ENCODE measurements around the gene PDS5A. TPM values are rescaled to one million over a fixed set of nuclear protein-coding genes. Genes with fewer than 3 reads are reported as not detected.

PDS5A gene
- total and polyA plus RNA-seq, 2 of the 13 experiments (the other 11 are each of a cell fraction or from before 2014, with no cell fraction given) = 31.8 to 57.0 TPM

DNA sequence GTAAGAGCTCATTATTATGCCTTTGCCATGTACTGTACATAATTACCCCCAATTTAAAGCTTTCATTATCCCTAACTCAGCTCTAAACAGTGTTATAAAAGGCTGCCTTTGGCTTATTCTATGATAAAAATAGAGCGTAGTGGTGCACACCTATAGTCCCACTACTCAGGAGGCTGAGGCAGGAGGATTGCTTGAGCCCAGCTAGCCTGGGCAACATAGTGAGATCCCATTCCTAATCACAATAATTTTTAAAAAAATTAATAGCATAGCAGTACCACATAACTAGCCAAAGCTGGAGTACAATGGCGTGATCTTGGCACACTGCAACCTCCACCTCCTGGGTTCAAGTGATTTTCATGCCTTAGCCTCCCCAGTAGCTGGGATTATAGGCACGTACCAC is 112.4 kb downstream of the PDS5A start:
- peaks cover 2 to 33% of the 10 kb centered on the region in 2 experiments; a peak in 3 of 5 replicates for H3K36me3 ChIP-seq (replicated peaks in 1 of 2; ENCODE audit: control insufficient read depth in 1 of 2, insufficient read depth in 2 of 2, low read length in 2 of 2)
- H3K9me3 ChIP-seq (ENCODE audit: low read length) = no peaks in the 10 kb centered on the region
- intact Hi-C loops (cut with micrococcal nuclease; ENCODE audit: unreplicated experiment) (no loop called here), in situ Hi-C loops (cut with HindIII; ENCODE audit: extremely low pct_ligation_motif_present, low pct_unique_long_range_greater_than_20kb) (no loop called here)
- no peak overlapping the region for H3K27ac ChIP-seq (ENCODE audit: extremely low read length, insufficient read depth, low read length)
- no peak for DNase-seq (ENCODE audit: low spot score)
- no peak overlapping the region for H3K9ac ChIP-seq (ENCODE audit: insufficient read depth, low read depth, low read length)
- ChIA-PET POLR2A (no interaction called here), CTCF (ENCODE audit: low intra/inter-chr PET ratio, low total read pairs) (no interaction called here)
- no peaks in the 10 kb centered on the region; the same call in 1 of the 2 replicates for H4K20me1 ChIP-seq (ENCODE audit: insufficient read depth, low read length)
- no peak for TF ChIP-seq ZBTB38 (CRISPR knock-in tag; IDR thresholded peaks at IDR 0.05)
- TF ChIP-seq ZNF333 (CRISPR knock-in tag; IDR thresholded peaks at IDR 0.05; ENCODE audit: borderline replicate concordance) = no peak
- TF ChIP-seq NFIC (IDR thresholded peaks at IDR 0.05; ENCODE audit: low read length) = no peak
- no peak for TF ChIP-seq ZBTB20 (CRISPR knock-in tag; IDR thresholded peaks at IDR 0.05; ENCODE audit: borderline replicate concordance, low read depth)
- TF ChIP-seq, protein P1, sequence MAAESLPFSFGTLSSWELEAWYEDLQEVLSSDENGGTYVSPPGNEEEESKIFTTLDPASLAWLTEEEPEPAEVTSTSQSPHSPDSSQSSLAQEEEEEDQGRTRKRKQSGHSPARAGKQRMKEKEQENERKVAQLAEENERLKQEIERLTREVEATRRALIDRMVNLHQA (CRISPR knock-in tag; IDR thresholded peaks at IDR 0.05) = no peak
- TF ChIP-seq ZNF121 (CRISPR knock-in tag; IDR thresholded peaks at IDR 0.05) = peak; percentile 74
- no peak for TF ChIP-seq ZNF598 (CRISPR knock-in tag; IDR thresholded peaks at IDR 0.05; ENCODE audit: borderline replicate concordance)
- no peak for TF ChIP-seq HOXA5 (CRISPR knock-in tag; IDR thresholded peaks at IDR 0.05)
- H2AFZ ChIP-seq (ENCODE audit: low read length) = no peak overlapping the region
- no peak for FAIRE-seq
- no peak overlapping the region for H3K4me2 ChIP-seq (ENCODE audit: low read depth, low read length)
- BruUV-seq (replicated peaks) = no TSS peak
- H3K27me3 ChIP-seq (ENCODE audit: control insufficient read depth in 1 of 2, insufficient read depth in 2 of 2, low read length in 2 of 2) = no peaks in the 10 kb centered on the region
- no peak overlapping the region for H3K4me3 ChIP-seq (replicated peaks in 1 of 3; ENCODE audit: insufficient read depth in 1 of 3, low read depth in 2 of 3, low read length in 3 of 3)
- H3K4me1 ChIP-seq (ENCODE audit: insufficient read depth, low read length) = no peaks in the 10 kb centered on the region
- no peaks in the 10 kb centered on the region for H3K79me2 ChIP-seq (ENCODE audit: insufficient read depth, low read length)
- 100% methylated on average over 3 of the region's 3 CpGs for WGBS (ENCODE audit: low lambda C conversion rate)
- ATAC-seq = no peak

DNA sequence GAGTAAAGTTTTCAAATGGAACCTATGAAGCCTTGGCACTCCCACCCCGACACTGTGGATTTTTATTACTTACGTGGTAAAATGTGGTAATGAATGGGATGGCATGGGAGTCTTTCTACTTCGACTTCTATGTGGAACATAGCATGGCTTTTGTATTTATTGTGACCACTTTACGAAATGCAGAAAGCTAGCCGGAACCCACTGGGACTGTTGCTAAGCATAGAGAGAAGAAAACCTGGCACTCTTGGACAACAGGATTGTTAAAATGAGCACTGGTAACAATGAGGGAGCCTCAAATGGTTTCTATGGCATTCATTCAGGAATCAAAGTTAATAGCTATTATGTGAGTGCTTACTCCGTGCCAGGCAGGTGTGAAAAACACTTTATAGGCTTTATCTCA is 113.3 kb downstream of the PDS5A start:
- H2AFZ ChIP-seq (ENCODE audit: low read length) = no peak overlapping the region
- no peak for ATAC-seq
- H3K27me3 ChIP-seq (ENCODE audit: control insufficient read depth in 1 of 2, insufficient read depth in 2 of 2, low read length in 2 of 2) = no peaks in the 10 kb centered on the region
- in situ Hi-C loops (cut with HindIII; ENCODE audit: extremely low pct_ligation_motif_present, low pct_unique_long_range_greater_than_20kb) (no loop called here), intact Hi-C loops (cut with micrococcal nuclease; ENCODE audit: unreplicated experiment) (no loop called here)
- no peak overlapping the region for H3K27ac ChIP-seq (ENCODE audit: extremely low read length, insufficient read depth, low read length)
- WGBS (ENCODE audit: low lambda C conversion rate) = 98% methylated on average over 6 of the region's 6 CpGs
- H3K9ac ChIP-seq (ENCODE audit: insufficient read depth, low read depth, low read length) = no peak overlapping the region
- no peak for DNase-seq (ENCODE audit: low spot score)
- no peak for FAIRE-seq
- no peaks in the 10 kb centered on the region; the same call in 1 of the 2 replicates for H4K20me1 ChIP-seq (ENCODE audit: insufficient read depth, low read length)
- H3K4me1 ChIP-seq (ENCODE audit: insufficient read depth, low read length) = no peaks in the 10 kb centered on the region
- BruUV-seq (replicated peaks) = no TSS peak
- H3K36me3 ChIP-seq (replicated peaks in 1 of 2; ENCODE audit: control insufficient read depth in 1 of 2, insufficient read depth in 2 of 2, low read length in 2 of 2) = peaks cover 7 to 41% of the 10 kb centered on the region in 2 experiments; a peak in 4 of 5 replicates
- no peaks in the 10 kb centered on the region for H3K9me3 ChIP-seq (ENCODE audit: low read length)
- no peak overlapping the region for H3K4me3 ChIP-seq (replicated peaks in 1 of 3; ENCODE audit: insufficient read depth in 1 of 3, low read depth in 2 of 3, low read length in 3 of 3)
- POLR2A ChIA-PET = no interaction called here
- H3K4me2 ChIP-seq (ENCODE audit: low read depth, low read length) = no peak overlapping the region
- CTCF ChIA-PET (ENCODE audit: low intra/inter-chr PET ratio, low total read pairs) = no interaction called here
- H3K79me2 ChIP-seq (ENCODE audit: insufficient read depth, low read length) = no peaks in the 10 kb centered on the region
- TF ChIP-seq ZNF121 (CRISPR knock-in tag; IDR thresholded peaks at IDR 0.05) (no peak), ZSCAN30 (CRISPR knock-in tag; IDR thresholded peaks at IDR 0.05) (no peak), GPN1 (CRISPR knock-in tag; IDR thresholded peaks at IDR 0.05; ENCODE audit: borderline replicate concordance) (no peak), DNMT1 (CRISPR knock-in tag; IDR thresholded peaks at IDR 0.05) (no peak), RFX1 (IDR thresholded peaks at IDR 0.05) (no peak), BRD4 (CRISPR knock-in tag; IDR thresholded peaks at IDR 0.05) (no peak), ZNF367 (CRISPR knock-in tag; IDR thresholded peaks at IDR 0.05; ENCODE audit: borderline replicate concordance) (no peak), NAIF1 (CRISPR knock-in tag; IDR thresholded peaks at IDR 0.05; ENCODE audit: borderline replicate concordance) (no peak), ZNF614 (CRISPR knock-in tag; IDR thresholded peaks at IDR 0.05; ENCODE audit: borderline replicate concordance) (no peak), CBX1 (IDR thresholded peaks at IDR 0.05; ENCODE audit: low read depth) (no peak)

All from HepG2 (cell line).